HEK293T (cell line): ENCODE results near the gene MAST4.

Source experiments
- CTCF ChIA-PET: fragments of 350-600 bp; formaldehyde crosslinking; extraction: SDS; loops from one replicate; lab custom pipeline; 2021; ENCODE audit warnings: antibody characterized with exemption, inconsistent platforms; lab: Yijun Ruan, JAX
- POLR2A ChIA-PET: fragments of 350-600 bp; formaldehyde crosslinking; extraction: SDS; loops from one replicate; lab custom pipeline; 2020; ENCODE audit warnings: antibody characterized with exemption, inconsistent platforms; lab: Yijun Ruan, JAX
- DNase-seq: peaks from one replicate; pipeline ENCODE4 v3.0.0; 2012; ENCODE audit warnings: mixed read lengths; ENCODE audit errors: extremely low spot score
- ARNT ChIP-seq: fragments of 450-650 bp; IDR thresholded peaks from 2 replicates; pipeline ENCODE4 v1.6.1; 2017; ENCODE audit warnings: mild to moderate bottlenecking
- BHLHE40 ChIP-seq: fragments of 450-650 bp; IDR thresholded peaks from 2 replicates; pipeline ENCODE4 v1.6.1; 2016; ENCODE audit warnings: mild to moderate bottlenecking, moderate library complexity, borderline replicate concordance
- CTBP1 ChIP-seq: fragments of 450-650 bp; IDR thresholded peaks from 2 replicates; pipeline ENCODE4 v1.6.1; 2016; ENCODE audit warnings: borderline replicate concordance
- ELF4 ChIP-seq: fragments of 450-650 bp; IDR thresholded peaks from 2 replicates; pipeline ENCODE4 v1.6.1; 2017; ENCODE audit warnings: antibody characterized with exemption
- FOXA1 ChIP-seq: fragments of 450-650 bp; IDR thresholded peaks from 2 replicates; pipeline ENCODE4 v1.6.1; 2016; ENCODE audit warnings: mild to moderate bottlenecking
- FOXK2 ChIP-seq: fragments of 450-650 bp; IDR thresholded peaks from 2 replicates; pipeline ENCODE4 v1.6.1; 2016; ENCODE audit warnings: mild to moderate bottlenecking
- FOXM1 ChIP-seq: fragments of 450-650 bp; IDR thresholded peaks from 2 replicates; pipeline ENCODE4 v1.6.1; 2017; ENCODE audit warnings: mild to moderate bottlenecking, borderline replicate concordance
- HDGF ChIP-seq: fragments of 450-650 bp; IDR thresholded peaks from 2 replicates; pipeline ENCODE4 v1.6.1; 2017; ENCODE audit warnings: antibody characterized with exemption, borderline replicate concordance
- L3MBTL2 ChIP-seq: fragments of 450-650 bp; conservative IDR thresholded peaks from 2 replicates; pipeline ENCODE4 v1.6.1; 2016; ENCODE audit warnings: mild to moderate bottlenecking
- LEF1 ChIP-seq: fragments of 450-650 bp; IDR thresholded peaks from 2 replicates; pipeline ENCODE4 v1.6.1; 2017; ENCODE audit warnings: mild to moderate bottlenecking, borderline replicate concordance
- NFRKB ChIP-seq: fragments of 450-650 bp; IDR thresholded peaks from 2 replicates; pipeline ENCODE4 v1.6.1; 2016; ENCODE audit warnings: mild to moderate bottlenecking, moderate library complexity
- SP1 ChIP-seq: fragments of 450-650 bp; IDR thresholded peaks from 2 replicates; pipeline ENCODE4 v1.6.1; 2017
- SUZ12 ChIP-seq: fragments of 450-650 bp; IDR thresholded peaks from 2 replicates; pipeline ENCODE4 v1.6.1; 2016; ENCODE audit warnings: mild to moderate bottlenecking
- TARDBP ChIP-seq: fragments of 450-650 bp; IDR thresholded peaks from 2 replicates; pipeline ENCODE4 v1.6.1; 2016
- ZNF384 ChIP-seq: fragments of 450-650 bp; IDR thresholded peaks from 2 replicates; pipeline ENCODE4 v1.6.1; 2016
- TF ChIP-seq, protein P1 (sequence below): fragments of 450-650 bp; IDR thresholded peaks from 2 replicates; pipeline ENCODE4 v1.6.1; 2016

Gene MAST4

DNA sequence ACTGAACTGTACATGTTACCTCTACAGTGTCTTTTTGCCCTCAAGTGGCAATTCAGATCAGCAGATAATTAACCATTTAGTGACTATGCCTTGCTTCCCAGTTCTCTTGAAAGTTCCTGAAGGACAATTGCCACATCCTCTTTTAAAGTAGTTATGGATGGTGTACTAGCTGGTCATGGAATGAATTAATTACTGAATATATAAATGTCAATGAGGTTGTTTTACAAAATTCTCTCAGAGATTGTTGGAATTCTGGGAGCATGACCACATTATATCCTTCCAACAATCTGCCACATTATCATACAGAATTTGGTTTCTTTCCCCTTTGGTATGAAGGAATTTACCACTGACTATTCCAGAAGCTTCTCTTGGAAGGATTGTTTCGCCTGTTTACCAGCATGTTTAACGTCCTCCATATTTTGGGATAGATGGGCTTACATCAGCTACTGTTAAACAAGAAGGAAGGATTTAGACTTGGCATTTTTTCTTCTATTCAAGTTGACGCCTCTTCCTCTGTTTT is 424.0 kb downstream of the MAST4 start:
- no peak for DNase-seq
- TF ChIP-seq FOXM1 (no peak), SP1 (no peak)
- ChIA-PET CTCF (no interaction called here), POLR2A (no interaction called here)

GRCh38 chr5:67021031-67021430 is 424.8 kb downstream of the MAST4 start:
- TF ChIP-seq FOXM1 (no peak), SP1 (no peak), NFRKB (no peak), TARDBP (no peak), ELF4 (no peak), LEF1 (no peak), SUZ12 (no peak), ARNT (no peak)
- no peak for DNase-seq
- POLR2A ChIA-PET = no interaction called here
- CTCF ChIA-PET = no interaction called here

DNA sequence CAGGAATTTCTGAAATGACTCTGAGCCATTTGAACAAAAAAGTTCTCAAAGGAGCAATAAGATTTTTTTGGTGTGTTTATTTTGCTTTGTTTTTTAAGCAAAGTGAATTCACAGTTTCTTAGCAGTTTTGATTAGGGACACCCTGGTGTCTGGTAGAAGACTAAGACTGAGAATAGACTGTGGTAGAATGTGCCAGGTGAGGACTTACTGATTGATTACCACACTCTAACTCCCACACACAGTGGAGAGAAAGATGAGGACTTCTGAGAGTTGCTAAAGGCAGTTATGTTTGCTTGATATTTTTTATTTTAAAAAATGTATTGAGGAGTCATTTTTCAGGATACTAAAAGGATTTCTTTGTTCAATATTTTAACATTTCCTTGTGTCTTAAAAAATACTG is 425.3 kb downstream of the MAST4 start:
- no peak for DNase-seq
- no peak for TF ChIP-seq CTBP1
- no peak for TF ChIP-seq LEF1
- no peak for TF ChIP-seq NFRKB
- no peak for TF ChIP-seq SP1
- no peak for TF ChIP-seq FOXK2
- no peak for TF ChIP-seq ZNF384
- TF ChIP-seq, protein P1, sequence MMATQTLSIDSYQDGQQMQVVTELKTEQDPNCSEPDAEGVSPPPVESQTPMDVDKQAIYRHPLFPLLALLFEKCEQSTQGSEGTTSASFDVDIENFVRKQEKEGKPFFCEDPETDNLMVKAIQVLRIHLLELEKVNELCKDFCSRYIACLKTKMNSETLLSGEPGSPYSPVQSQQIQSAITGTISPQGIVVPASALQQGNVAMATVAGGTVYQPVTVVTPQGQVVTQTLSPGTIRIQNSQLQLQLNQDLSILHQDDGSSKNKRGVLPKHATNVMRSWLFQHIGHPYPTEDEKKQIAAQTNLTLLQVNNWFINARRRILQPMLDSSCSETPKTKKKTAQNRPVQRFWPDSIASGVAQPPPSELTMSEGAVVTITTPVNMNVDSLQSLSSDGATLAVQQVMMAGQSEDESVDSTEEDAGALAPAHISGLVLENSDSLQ = no peak
- no peak for TF ChIP-seq HDGF
- no peak for TF ChIP-seq BHLHE40
- no peak for TF ChIP-seq TARDBP
- TF ChIP-seq FOXA1 = no peak
- TF ChIP-seq FOXM1 = no peak
- TF ChIP-seq SUZ12 = no peak
- no peak for TF ChIP-seq ELF4
- no peak for TF ChIP-seq ARNT
- TF ChIP-seq L3MBTL2 = no peak
- ChIA-PET POLR2A (no interaction called here), CTCF (no interaction called here)

DNA sequence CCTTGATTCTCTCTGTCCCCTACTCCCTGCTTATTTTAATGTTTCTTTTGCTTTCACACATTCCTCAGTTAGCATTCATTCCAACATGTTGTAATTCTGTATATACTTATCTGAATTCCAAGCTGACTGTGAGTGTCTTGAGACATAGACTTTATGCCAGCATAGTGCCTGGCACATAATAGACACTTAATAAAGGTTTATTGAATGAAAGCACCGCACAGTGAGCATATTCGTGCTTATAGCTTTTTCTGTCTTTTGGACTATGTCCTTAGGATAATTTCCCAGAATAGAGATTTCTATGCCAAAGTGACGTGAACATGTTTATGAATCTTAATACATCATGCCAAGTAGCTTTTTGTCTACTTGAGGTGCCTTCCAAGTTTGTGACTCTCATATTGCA is 425.8 kb downstream of the MAST4 start:
- CTCF ChIA-PET = interaction anchor here (0.6 kb wide), 2 partner anchors 192 to 567 kb away, joined by 3 to 4 read pairs; no protein-coding TSS in a partner anchor
- POLR2A ChIA-PET = no interaction called here
- TF ChIP-seq SP1 (no peak), BHLHE40 (no peak), LEF1 (no peak), ZNF384 (no peak), L3MBTL2 (no peak), ELF4 (no peak), HDGF (no peak), ARNT (no peak), CTBP1 (no peak), FOXM1 (no peak), FOXK2 (no peak), FOXA1 (no peak), SUZ12 (no peak), TARDBP (no peak), NFRKB (no peak)
- TF ChIP-seq, protein P1 = no peak
- DNase-seq = no peak

GRCh38 chr5:67025457-67025856 is 429.3 kb downstream of the MAST4 start:
- TF ChIP-seq TARDBP (no peak), BHLHE40 (no peak), HDGF (no peak), ZNF384 (no peak), FOXK2 (no peak), L3MBTL2 (no peak), CTBP1 (no peak), SUZ12 (no peak), FOXM1 (no peak), FOXA1 (no peak), LEF1 (no peak), ARNT (no peak), ELF4 (no peak), NFRKB (no peak), SP1 (no peak)
- TF ChIP-seq, protein P1 = no peak
- ChIA-PET POLR2A (no interaction called here), CTCF (no interaction called here)
- no peak for DNase-seq

GRCh38 chr5:67026278-67026677 is 430.1 kb downstream of the MAST4 start:
- POLR2A ChIA-PET = no interaction called here
- DNase-seq = no peak
- no peak for TF ChIP-seq ZNF384
- no peak for TF ChIP-seq NFRKB
- no peak for TF ChIP-seq SUZ12
- no peak for TF ChIP-seq LEF1
- no peak for TF ChIP-seq FOXA1
- TF ChIP-seq CTBP1 = no peak
- no peak for TF ChIP-seq ARNT
- no peak for TF ChIP-seq SP1
- TF ChIP-seq ELF4 = no peak
- TF ChIP-seq, protein P1 = no peak
- TF ChIP-seq TARDBP = no peak
- no peak for TF ChIP-seq HDGF
- no peak for TF ChIP-seq L3MBTL2
- no peak for TF ChIP-seq FOXK2
- TF ChIP-seq BHLHE40 = no peak
- CTCF ChIA-PET = no interaction called here
